ENCODE data around the gene TMEM132C. TPM values are rescaled to one million over a fixed set of nuclear protein-coding genes. Genes with fewer than 3 reads are reported as not detected.

The TMEM132C gene
- total and polyA plus RNA-seq, 2 of the 4 experiments (the other 2 are of a cell fraction) = not detected

- H2AFZ ChIP-seq (replicated peaks; ENCODE audit: low read length, poor library complexity) = no peak overlapping the region
- 80% methylated on average over 1 of the region's 6 CpGs; no CpG with 5 or more reads in 1 of the 2 experiments for WGBS, 2 experiments (ENCODE audit: extremely low coverage in 2 of 2, insufficient read length in 1 of 2)
- no peak overlapping the region for H4K5ac ChIP-seq (ENCODE audit: low read depth, low read length)
- no peak overlapping the region for H3K9ac ChIP-seq (ENCODE audit: low read depth, low read length)
- no peak overlapping the region for H2AK5ac ChIP-seq (ENCODE audit: low read depth, low read length)
- no peak overlapping the region for H2BK20ac ChIP-seq (ENCODE audit: low read depth, low read length)
- H3K4me2 ChIP-seq (ENCODE audit: low read depth, low read length) = no peak overlapping the region
- no peak overlapping the region for H3K23ac ChIP-seq (ENCODE audit: low read depth, low read length)
- no peak overlapping the region for H3K4ac ChIP-seq (ENCODE audit: low read depth, low read length)
- POLR2A ChIA-PET (ENCODE audit: unreplicated experiment) = no interaction called here
- ATAC-seq (ENCODE audit: low read depth) = no peak
- H4K8ac ChIP-seq (ENCODE audit: low read depth in 2 of 2, low read length in 2 of 2) = no peak overlapping the region
- H3K9me3 ChIP-seq (ENCODE audit: control insufficient read depth, insufficient read depth, low read length) = peaks cover 42% of the 10 kb centered on the region
- intact Hi-C loops (cut with micrococcal nuclease) (no loop called here), dilution Hi-C loops (cut with HindIII; ENCODE audit: low sequenced_read_pairs, unreplicated experiment) (no loop called here), in situ Hi-C loops (cut with MboI; ENCODE audit: low sequenced_read_pairs) (no loop called here)
- DNase-seq = no peak
- CTCF ChIA-PET = interaction anchor here (0.6 kb wide), 1 partner anchor 1012 kb away, joined by 3 read pairs; no protein-coding TSS in a partner anchor
- BruUV-seq (replicated peaks) = no TSS peak
- H3K79me1 ChIP-seq (ENCODE audit: low read depth in 1 of 2, low read length in 2 of 2) = no peaks in the 10 kb centered on the region
- no peak overlapping the region for H4K91ac ChIP-seq (ENCODE audit: insufficient read depth, low read depth, low read length)
- H3K18ac ChIP-seq (ENCODE audit: low read depth, low read length) = no peak overlapping the region
- no peaks in the 10 kb centered on the region for H4K20me1 ChIP-seq (ENCODE audit: insufficient read depth, low read length)
- no peak overlapping the region for H3K4me3 ChIP-seq (ENCODE audit: insufficient read depth, low read depth, low read length)
- no peaks in the 10 kb centered on the region for H3K4me1 ChIP-seq (ENCODE audit: control insufficient read depth, insufficient read depth, low read length)
- H3K56ac ChIP-seq (ENCODE audit: extremely low read depth, insufficient read depth, low read length) = no peak overlapping the region
- no peaks in the 10 kb centered on the region for H3K9me1 ChIP-seq (ENCODE audit: insufficient read depth, low read length)
- no peak overlapping the region for H2BK5ac ChIP-seq (ENCODE audit: low read depth, low read length, poor library complexity, severe bottlenecking)
- H2AK9ac ChIP-seq (replicated peaks; ENCODE audit: low read depth, low read length, poor library complexity) = no peak overlapping the region
- TF ChIP-seq NFE2L2 (IDR thresholded peaks at IDR 0.05; ENCODE audit: low read depth, low read length) = no peak
- TF ChIP-seq ELK1 (IDR thresholded peaks at IDR 0.05; ENCODE audit: borderline replicate concordance, low read depth, low read length) = no peak
- TF ChIP-seq FOS (IDR thresholded peaks at IDR 0.05; ENCODE audit: low read depth, low read length) = no peak
- no peak for TF ChIP-seq CEBPB (IDR thresholded peaks at IDR 0.05; ENCODE audit: low read depth, low read length)
- no peak for TF ChIP-seq BHLHE40 (IDR thresholded peaks at IDR 0.05; ENCODE audit: low read depth, low read length)
- TF ChIP-seq MAZ (IDR thresholded peaks at IDR 0.05; ENCODE audit: borderline replicate concordance, low read depth, low read length) = no peak
- TF ChIP-seq USF2 (IDR thresholded peaks at IDR 0.05; ENCODE audit: low read depth, low read length) = no peak
- TF ChIP-seq MAFK (IDR thresholded peaks at IDR 0.05; ENCODE audit: low read depth, low read length) = no peak
- no peak for TF ChIP-seq RFX5 (IDR thresholded peaks at IDR 0.05; ENCODE audit: low read depth, low read length)
- TF ChIP-seq CHD1 (IDR thresholded peaks at IDR 0.05; ENCODE audit: low read depth, low read length) = no peak
- TF ChIP-seq POLR2A (IDR thresholded peaks at IDR 0.05; ENCODE audit: low read depth, low read length) = no peak
- no peak for TF ChIP-seq MXI1 (IDR thresholded peaks at IDR 0.05; ENCODE audit: borderline replicate concordance, low read depth, low read length)
- TF ChIP-seq SMC3 (IDR thresholded peaks at IDR 0.05; ENCODE audit: low read depth, low read length) = no peak
- no peak for TF ChIP-seq CTCF (conservative IDR thresholded peaks at IDR 0.05; ENCODE audit: low read depth, low read length)
- H3K27ac ChIP-seq (ENCODE audit: insufficient read depth, low read length) = no peak overlapping the region
- no peaks in the 10 kb centered on the region for H3K36me3 ChIP-seq (ENCODE audit: control insufficient read depth, insufficient read depth, low read length)
- H2BK120ac ChIP-seq (ENCODE audit: low read depth, low read length) = no peak overlapping the region
- H3K14ac ChIP-seq (replicated peaks; ENCODE audit: low read depth, low read length) = no peak overlapping the region
- no peaks in the 10 kb centered on the region for H3K27me3 ChIP-seq (ENCODE audit: control insufficient read depth, insufficient read depth, low read length)
- no peak overlapping the region for H2BK15ac ChIP-seq (ENCODE audit: low read depth, low read length)
Measured at GRCh38 chr12:128708789-128709188, 441.8 kb downstream of the TMEM132C start.

Measured in IMR-90 (cell line).